K562 (cell line): ENCODE results near the gene OR4C6.

ENCODE experiments used
- ELK1 ChIP-seq: sonication (generic); formaldehyde crosslinking; IDR thresholded peaks from 2 replicates; pipeline ENCODE4 v1.8.1; 2022; ENCODE audit warnings: missing genetic modification reagents
- PRDM10 ChIP-seq: fragments of 450-650 bp; IDR thresholded peaks from 2 replicates; pipeline ENCODE4 v1.6.1; 2018; ENCODE audit not compliant: partially characterized antibody
- RAD21 ChIP-seq, 2 experiments: fragments of 250-450 bp in 1 of 2; fragments of 450-650 bp in 1 of 2; sonication (Bioruptor Pico) in 1 of 2; formaldehyde crosslinking in 1 of 2; IDR thresholded peaks in 1 of 2; conservative IDR thresholded peaks in 1 of 2; 2 replicates each; pipeline versions ENCODE4 v1.4.0 to v1.8.0; 2020 to 2022; ENCODE audit warnings: mild to moderate bottlenecking in 2 of 2, moderate library complexity in 1 of 2
- TCF15 ChIP-seq: fragments of 250-450 bp; sonication (Bioruptor Pico); IDR thresholded peaks from 2 replicates; pipeline ENCODE4 v1.8.0; 2022; ENCODE audit warnings: moderate library complexity, mild to moderate bottlenecking, inconsistent platforms
- TFAM ChIP-seq: fragments of 250-450 bp; sonication (Bioruptor Pico); conservative IDR thresholded peaks from 2 replicates; pipeline ENCODE4 v1.5.0; 2021; ENCODE audit warnings: mild to moderate bottlenecking, moderate library complexity
- ZBTB11 ChIP-seq, 3 experiments: fragments of 200-800 bp in 1 of 3; fragments of 250-450 bp in 1 of 3; fragments of 450-650 bp in 1 of 3; sonication (Bioruptor Pico) in 1 of 3; sonication (Bioruptor generic) in 1 of 3; formaldehyde crosslinking in 1 of 3; IDR thresholded peaks; 2 replicates each; pipeline versions ENCODE4 v1.6.1 to v1.8.0; 2016 to 2022; ENCODE audit warnings: mild to moderate bottlenecking in 2 of 3, missing genetic modification characterization in 2 of 3, missing compliant biosample characterization in 1 of 3, moderate library complexity in 1 of 3
- ZSCAN29 ChIP-seq: fragments of 450-650 bp; IDR thresholded peaks from 2 replicates; pipeline ENCODE4 v1.6.1; 2017
- ZSCAN32 ChIP-seq: fragments of 450-650 bp; formaldehyde crosslinking; IDR thresholded peaks from 2 replicates; pipeline ENCODE4 v1.4.0; 2020; ENCODE audit warnings: mild to moderate bottlenecking, moderate library complexity

GRCh38 chr11:55707029-55707428 is 45.0 kb downstream of the OR4C6 start:
- no peak for TF ChIP-seq ZBTB11 (CRISPR knock-in tag; IDR thresholded peaks at IDR 0.05)
- TF ChIP-seq TCF15 (CRISPR knock-in tag) = no peak
- TF ChIP-seq RAD21 (CRISPR knock-in tag; conservative IDR thresholded peaks at IDR 0.05 in 1 of 2, IDR thresholded peaks at IDR 0.05 in 1 of 2) = peak; percentile 44 to 69; a peak in 3 of 4 replicates
- TF ChIP-seq TFAM (CRISPR knock-in tag) = no peak
- TF ChIP-seq ZSCAN29 = no peak
- no peak for TF ChIP-seq ELK1 (CRISPR knock-in tag)
- TF ChIP-seq PRDM10 = no peak
- no peak for TF ChIP-seq ZSCAN32
